Gastroesophageal sphincter (tissue), 4 donors: ENCODE measurements around the gene SEMG1. TPM values are rescaled to one million over a fixed set of nuclear protein-coding genes. Genes with fewer than 3 reads are reported as not detected.

Experiments used
- ATAC-seq: fragments of 150-250 bp; one replicate; pipeline ENCODE4 v1.9.1; 2016; ENCODE audit warnings: mild to moderate bottlenecking, moderate library complexity
- H3K27ac ChIP-seq, 4 donors: fragments of 200-600 bp; sonication (generic) in 3 of 4; 1 replicate in 3 of 4; 2 replicates in 1 of 4; pipeline ENCODE4 v1.5.1; 2016 to 2019
- H3K27me3 ChIP-seq: fragments of 200-600 bp; sonication (generic); one replicate; pipeline ENCODE4 v1.5.1; 2019
- H3K36me3 ChIP-seq, 2 donors: fragments of 200-600 bp; sonication (generic); one replicate each; pipeline ENCODE4 v1.5.1; 2019; ENCODE audit warnings: control low read depth in 1 of 2
- H3K4me1 ChIP-seq, 3 donors: fragments of 200-600 bp; sonication (generic); 1 replicate in 2 of 3; 2 replicates in 1 of 3; pipeline ENCODE4 v1.5.1; 2016 to 2019; ENCODE audit warnings: control low read depth in 2 of 3
- H3K4me3 ChIP-seq, 2 donors: fragments of 200-600 bp; sonication (generic); one replicate each; pipeline ENCODE4 v1.5.1; 2019; ENCODE audit warnings: mild to moderate bottlenecking in 1 of 2, moderate library complexity in 1 of 2
- H3K9me3 ChIP-seq, 3 donors: fragments of 200-600 bp; sonication (generic); one replicate each; pipeline ENCODE4 v1.5.1; 2017 to 2019; ENCODE audit warnings: control low read depth in 2 of 3
- EP300 ChIP-seq: sonication (generic); formaldehyde crosslinking; IDR thresholded peaks from one replicate; pipeline ENCODE4 v1.6.1; 2017; ENCODE audit warnings: antibody characterized with exemption, mild to moderate bottlenecking
- POLR2A ChIP-seq, 2 donors: fragments of 450-650 bp; IDR thresholded peaks; one replicate each; pipeline ENCODE4 v1.6.1; 2017; ENCODE audit warnings: antibody characterized with exemption in 2 of 2, mild to moderate bottlenecking in 2 of 2, moderate library complexity in 1 of 2
- POLR2AphosphoS5 ChIP-seq: sonication (generic); formaldehyde crosslinking; IDR thresholded peaks from one replicate; pipeline ENCODE4 v1.6.1; 2017; ENCODE audit warnings: antibody characterized with exemption
- WGBS, 2 donors: methylation state at CpG; one replicate each; pipeline ENCODE4 v1.1.5; 2018; ENCODE audit warnings: low coverage in 1 of 2; 5-methylcytosine and 5-hydroxymethylcytosine counted together
- total RNA-seq, 4 donors: library from RNA; depleted of rRNA; stranded (reverse); fragments of >200 nt; gene quantifications; one replicate each; pipeline ENCODE4 v1.1.0, GENCODE V29; 2016
- TF ChIP-seq, protein P1 (sequence below), 4 experiments: fragments of 200-600 bp in 2 of 4; fragments of 450-650 bp in 2 of 4; sonication (generic) in 1 of 4; IDR thresholded peaks; one replicate each; pipeline ENCODE4 v1.5.1; 2017 to 2019; ENCODE audit warnings: antibody characterized with exemption in 4 of 4, mild to moderate bottlenecking in 2 of 4, moderate library complexity in 2 of 4

The SEMG1 gene
- total RNA-seq, 4 donors from 2014 or later: not detected

DNA sequence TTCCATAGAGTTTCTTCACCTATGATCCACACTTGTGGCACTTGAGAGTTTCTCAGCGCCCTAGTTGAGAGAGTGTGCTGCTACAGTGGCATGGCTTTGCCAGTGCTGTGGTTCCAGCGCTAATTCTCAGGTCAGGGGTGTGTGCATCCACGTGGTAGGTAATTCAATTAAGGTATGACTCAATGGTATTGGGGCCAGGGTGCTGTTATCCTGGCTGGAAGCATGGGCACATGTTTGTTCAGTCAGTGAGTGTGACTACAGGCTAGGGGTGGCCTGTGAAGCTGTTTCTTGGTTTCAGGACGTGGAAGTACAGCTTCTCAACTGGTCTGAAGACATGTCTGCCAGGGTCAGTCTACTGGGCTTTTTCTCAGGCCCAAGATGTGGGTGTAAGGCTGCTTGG lies 11.3 kb downstream of the SEMG1 start:
- H3K9me3 ChIP-seq: no peaks in the 10 kb centered on the region
- no peak for ATAC-seq
- no peak overlapping the region for H3K27ac ChIP-seq
- TF ChIP-seq, protein P1, sequence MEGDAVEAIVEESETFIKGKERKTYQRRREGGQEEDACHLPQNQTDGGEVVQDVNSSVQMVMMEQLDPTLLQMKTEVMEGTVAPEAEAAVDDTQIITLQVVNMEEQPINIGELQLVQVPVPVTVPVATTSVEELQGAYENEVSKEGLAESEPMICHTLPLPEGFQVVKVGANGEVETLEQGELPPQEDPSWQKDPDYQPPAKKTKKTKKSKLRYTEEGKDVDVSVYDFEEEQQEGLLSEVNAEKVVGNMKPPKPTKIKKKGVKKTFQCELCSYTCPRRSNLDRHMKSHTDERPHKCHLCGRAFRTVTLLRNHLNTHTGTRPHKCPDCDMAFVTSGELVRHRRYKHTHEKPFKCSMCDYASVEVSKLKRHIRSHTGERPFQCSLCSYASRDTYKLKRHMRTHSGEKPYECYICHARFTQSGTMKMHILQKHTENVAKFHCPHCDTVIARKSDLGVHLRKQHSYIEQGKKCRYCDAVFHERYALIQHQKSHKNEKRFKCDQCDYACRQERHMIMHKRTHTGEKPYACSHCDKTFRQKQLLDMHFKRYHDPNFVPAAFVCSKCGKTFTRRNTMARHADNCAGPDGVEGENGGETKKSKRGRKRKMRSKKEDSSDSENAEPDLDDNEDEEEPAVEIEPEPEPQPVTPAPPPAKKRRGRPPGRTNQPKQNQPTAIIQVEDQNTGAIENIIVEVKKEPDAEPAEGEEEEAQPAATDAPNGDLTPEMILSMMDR (IDR thresholded peaks at IDR 0.05): no peak
- TF ChIP-seq POLR2A (IDR thresholded peaks at IDR 0.05) (no peak), EP300 (no peak), POLR2AphosphoS5 (no peak)
- no peaks in the 10 kb centered on the region for H3K4me1 ChIP-seq
- H3K36me3 ChIP-seq: no peaks in the 10 kb centered on the region
- H3K27me3 ChIP-seq: peaks cover 5% of the 10 kb centered on the region
- no peak overlapping the region for H3K4me3 ChIP-seq
- WGBS, 2 donors: 65 to 80% methylated on average over 1 to 4 of the region's 4 CpGs

DNA sequence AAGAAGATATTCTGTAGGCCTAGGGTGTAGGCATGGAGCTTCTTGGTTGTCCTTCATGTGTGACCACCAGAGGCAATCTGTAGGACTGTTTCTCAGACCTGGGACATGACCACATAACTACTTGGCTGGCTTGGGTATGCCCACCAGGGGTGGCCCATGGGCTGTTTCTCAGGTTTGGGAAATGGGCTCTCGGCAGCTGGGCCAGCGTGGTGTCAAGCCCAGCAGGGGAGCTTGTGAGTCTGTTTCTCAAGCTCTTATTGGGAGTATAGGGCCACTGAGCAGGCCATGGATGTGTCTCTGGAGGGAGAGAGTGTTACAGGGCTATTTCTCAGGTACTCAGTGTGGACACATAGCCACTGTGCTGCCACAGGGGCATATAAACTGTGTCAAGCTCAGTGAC lies 11.8 kb downstream of the SEMG1 start:
- ATAC-seq: no peak
- no peaks in the 10 kb centered on the region for H3K4me1 ChIP-seq
- H3K27ac ChIP-seq: no peak overlapping the region
- H3K27me3 ChIP-seq: peaks cover 5% of the 10 kb centered on the region
- TF ChIP-seq POLR2A (IDR thresholded peaks at IDR 0.05) (no peak), POLR2AphosphoS5 (no peak), EP300 (no peak)
- TF ChIP-seq, protein P1 (IDR thresholded peaks at IDR 0.05): no peak
- H3K9me3 ChIP-seq: no peaks in the 10 kb centered on the region
- 90% methylated on average over 2 of the region's 2 CpGs; no CpG with 5 or more reads in 1 of the 2 donors for WGBS, 2 donors
- no peak overlapping the region for H3K4me3 ChIP-seq
- no peaks in the 10 kb centered on the region for H3K36me3 ChIP-seq

DNA sequence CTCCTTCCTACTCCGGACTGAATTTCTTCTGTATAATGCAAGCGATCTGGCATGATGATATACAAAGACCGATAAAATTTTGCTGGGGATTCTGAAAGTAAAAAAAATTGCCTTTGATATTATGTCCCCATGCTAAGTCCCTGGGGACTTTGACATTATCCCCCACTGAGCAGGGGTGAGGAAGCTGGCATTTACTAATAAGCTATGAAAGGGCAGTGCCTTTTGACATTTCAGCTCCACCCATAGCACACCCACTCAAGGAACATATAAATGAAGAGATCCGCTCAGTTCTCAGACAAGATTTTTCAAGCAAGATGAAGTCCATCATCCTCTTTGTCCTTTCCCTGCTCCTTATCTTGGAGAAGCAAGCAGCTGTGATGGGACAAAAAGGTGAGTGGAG lies 14.2 kb downstream of the SEMG1 start, which contains the start of gene SEMG2:
SEMG2 (plus strand) TSS at position 298 of the 400 bp plus-strand sequence; CDS start at position 315, 17 bp downstream.
- H3K9me3 ChIP-seq: no peaks in the 10 kb centered on the region
- ATAC-seq: no peak
- peaks cover 12% of the 10 kb centered on the region for H3K27me3 ChIP-seq
- TF ChIP-seq, protein P1 (IDR thresholded peaks at IDR 0.05): no peak
- no peak for TF ChIP-seq POLR2AphosphoS5
- no peak for TF ChIP-seq POLR2A (IDR thresholded peaks at IDR 0.05)
- no peak within 1 kb of the TSS for H3K4me3 ChIP-seq
- H3K27ac ChIP-seq: no peak within 1 kb of the TSS
- no peaks in the 10 kb centered on the region for H3K36me3 ChIP-seq
- WGBS, 2 donors: 85 to 93% methylated on average over 3 to 4 of the region's 4 CpGs
- H3K4me1 ChIP-seq: no peaks in the 10 kb centered on the region

DNA sequence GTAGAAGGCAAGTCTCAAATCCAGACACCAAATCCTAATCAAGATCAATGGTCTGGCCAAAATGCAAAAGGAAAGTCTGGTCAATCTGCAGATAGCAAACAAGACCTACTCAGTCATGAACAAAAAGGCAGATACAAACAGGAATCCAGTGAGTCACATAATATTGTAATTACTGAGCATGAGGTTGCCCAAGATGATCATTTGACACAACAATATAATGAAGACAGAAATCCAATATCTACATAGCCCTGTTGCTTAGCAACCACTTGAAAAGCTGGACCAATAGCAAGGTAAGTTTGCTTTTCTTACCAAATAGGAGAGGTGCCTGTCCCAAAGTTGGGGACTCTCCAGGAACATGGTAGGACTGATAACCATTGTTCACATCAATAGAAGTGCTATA lies 16.3 kb downstream of the SEMG1 start:
- no peaks in the 10 kb centered on the region for H3K36me3 ChIP-seq
- no peak overlapping the region for H3K4me3 ChIP-seq
- H3K27ac ChIP-seq: no peak overlapping the region
- H3K9me3 ChIP-seq: no peaks in the 10 kb centered on the region
- H3K27me3 ChIP-seq: peaks cover 21% of the 10 kb centered on the region
- ATAC-seq: no peak
- TF ChIP-seq POLR2A (IDR thresholded peaks at IDR 0.05) (no peak), POLR2AphosphoS5 (no peak), EP300 (no peak)
- TF ChIP-seq, protein P1 (IDR thresholded peaks at IDR 0.05): no peak
- H3K4me1 ChIP-seq: no peaks in the 10 kb centered on the region

DNA sequence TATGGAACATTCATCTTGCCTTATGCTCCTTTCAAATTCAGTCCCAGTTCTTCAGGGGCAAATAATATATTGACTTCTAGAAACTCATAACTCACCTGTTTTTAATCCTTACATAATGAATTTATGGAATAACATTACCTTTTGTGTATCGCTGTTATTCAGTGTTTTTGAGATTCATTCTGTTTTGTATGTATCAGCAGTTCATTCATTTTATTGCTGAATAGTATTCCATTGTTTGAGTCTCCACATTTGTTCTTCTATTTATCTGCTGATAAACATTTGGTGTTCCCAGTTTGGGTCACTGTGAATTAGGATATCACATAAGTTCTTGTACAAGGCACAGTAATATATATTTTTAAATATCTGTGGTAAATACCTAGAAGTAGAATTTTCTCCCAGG lies 19.5 kb downstream of the SEMG1 start:
- ATAC-seq: no peak
- H3K9me3 ChIP-seq: no peaks in the 10 kb centered on the region
- H3K4me1 ChIP-seq: no peaks in the 10 kb centered on the region
- H3K27ac ChIP-seq: no peak overlapping the region
- whole genome bisulfite sequencing, 2 donors: 56 to 88% methylated on average over 1 of the region's 1 CpG
- no peak for TF ChIP-seq POLR2A (IDR thresholded peaks at IDR 0.05)
- TF ChIP-seq POLR2AphosphoS5: no peak
- TF ChIP-seq, protein P1 (IDR thresholded peaks at IDR 0.05): no peak
- no peak for TF ChIP-seq EP300
- no peaks in the 10 kb centered on the region for H3K36me3 ChIP-seq
- H3K27me3 ChIP-seq: peaks cover 38% of the 10 kb centered on the region
- no peak overlapping the region for H3K4me3 ChIP-seq
